GM18502 (cell line): ENCODE data around the gene ICAM1.

ENCODE experiments used
- ATAC-seq: cut with Tn5 transposase; IDR thresholded peaks from one replicate; pipeline ENCODE4 v1.9.1; 2021; ENCODE audit warnings: mild to moderate bottlenecking; ENCODE audit not compliant: unreplicated experiment, poor library complexity

Gene ICAM1

DNA sequence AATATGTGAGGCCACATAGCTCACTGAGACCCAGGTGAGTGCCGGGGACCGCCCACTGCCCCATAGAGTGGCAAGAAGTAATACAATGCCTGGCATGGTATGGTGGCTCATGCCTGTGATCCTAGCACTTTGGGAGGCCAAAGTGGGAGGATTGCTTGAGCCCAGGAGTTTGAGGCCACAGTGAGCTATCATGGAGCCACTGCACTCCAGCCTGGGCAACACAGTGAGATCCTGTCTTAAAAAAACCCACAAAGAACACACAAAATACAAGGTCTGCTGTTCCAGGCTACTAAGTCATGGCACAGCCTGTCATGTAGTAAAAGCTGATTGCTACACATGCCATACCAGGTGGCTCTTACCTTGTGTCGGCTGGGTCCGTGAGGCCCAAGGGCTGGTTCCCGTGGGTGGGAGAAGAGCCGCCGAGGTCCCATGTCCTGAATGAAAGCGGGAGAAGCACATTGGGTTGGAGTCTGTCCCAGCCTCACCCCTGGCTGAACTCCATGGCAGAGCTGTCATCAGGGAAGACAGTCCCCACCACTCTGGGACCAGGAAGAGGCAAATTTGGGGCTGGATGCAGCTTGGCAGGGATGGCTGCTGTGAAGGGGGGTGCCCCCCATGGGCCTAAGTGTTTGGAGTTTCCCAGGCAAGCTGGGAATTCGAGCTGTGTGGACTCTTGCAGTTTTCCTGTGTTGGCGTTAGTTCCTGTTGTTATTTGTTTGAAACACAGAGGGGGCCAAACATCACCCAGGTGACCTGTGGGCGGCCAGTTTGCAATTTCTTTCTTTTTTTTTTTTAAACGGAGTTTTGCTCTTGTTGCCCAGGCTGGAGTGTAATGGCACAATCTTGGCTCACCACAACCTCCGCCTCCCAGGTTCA, 48.1 kb downstream of the ICAM1 start:
- no peak for ATAC-seq

DNA sequence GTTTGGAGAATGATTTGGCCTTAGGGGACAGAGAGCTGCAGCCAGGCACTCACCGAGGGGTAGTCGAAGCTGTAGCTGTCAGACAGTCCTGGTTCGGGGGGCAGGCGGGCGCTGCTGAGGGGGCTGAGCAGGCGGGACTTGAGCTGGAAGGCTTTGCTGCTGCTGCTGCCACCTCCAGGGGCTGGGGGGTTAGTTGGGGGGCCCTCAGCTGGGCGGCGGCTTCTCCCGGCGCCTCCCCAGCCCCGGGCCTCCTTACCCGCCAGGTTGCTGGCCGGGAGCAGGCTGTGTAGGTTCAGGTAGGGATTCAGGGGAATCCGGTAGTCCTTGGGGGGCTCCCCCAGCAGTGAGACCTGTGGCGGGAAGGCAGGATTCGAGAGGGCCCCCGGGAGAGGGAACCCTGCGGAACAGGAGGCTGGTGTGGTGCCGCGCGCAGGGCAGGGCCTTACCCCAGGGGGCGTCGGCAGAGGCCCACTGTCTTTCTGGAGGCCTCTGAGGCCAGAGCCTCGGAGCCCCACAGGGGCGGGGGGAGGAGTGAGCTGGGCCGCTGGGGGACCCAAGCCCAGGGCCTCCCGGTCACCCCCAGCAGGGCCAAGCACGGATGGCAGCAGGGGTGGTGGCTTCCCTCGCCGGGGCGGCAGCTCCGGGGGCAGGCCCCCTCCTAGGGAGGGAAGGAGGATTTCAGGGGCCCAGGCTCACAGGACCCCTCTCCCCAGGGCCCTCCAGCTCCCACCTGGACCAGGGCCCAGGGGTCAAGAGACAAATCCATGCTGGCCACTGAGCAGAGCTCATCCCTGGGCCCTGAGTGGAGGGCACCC, 49.9 kb downstream of the ICAM1 start:
- ATAC-seq = no peak

DNA sequence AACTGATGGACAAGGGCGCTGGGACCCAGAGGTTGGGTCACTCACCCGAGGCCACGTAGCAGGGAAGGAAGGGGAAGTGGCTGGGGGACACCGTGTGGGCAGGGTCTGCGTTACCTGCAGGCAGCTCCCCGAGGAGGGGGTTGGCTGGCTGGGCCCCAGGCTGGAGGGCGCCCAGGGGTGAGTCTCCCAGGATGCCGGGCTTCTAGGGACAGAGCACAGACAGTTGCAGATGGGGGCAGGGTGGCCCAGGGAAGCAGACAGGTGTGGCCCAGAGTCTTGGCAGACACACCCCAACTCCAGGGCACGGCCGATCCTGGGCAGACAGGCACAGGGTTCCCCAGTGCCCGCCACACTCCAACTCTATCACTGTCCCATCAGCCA, 50.5 kb downstream of the ICAM1 start:
- ATAC-seq = no peak

DNA sequence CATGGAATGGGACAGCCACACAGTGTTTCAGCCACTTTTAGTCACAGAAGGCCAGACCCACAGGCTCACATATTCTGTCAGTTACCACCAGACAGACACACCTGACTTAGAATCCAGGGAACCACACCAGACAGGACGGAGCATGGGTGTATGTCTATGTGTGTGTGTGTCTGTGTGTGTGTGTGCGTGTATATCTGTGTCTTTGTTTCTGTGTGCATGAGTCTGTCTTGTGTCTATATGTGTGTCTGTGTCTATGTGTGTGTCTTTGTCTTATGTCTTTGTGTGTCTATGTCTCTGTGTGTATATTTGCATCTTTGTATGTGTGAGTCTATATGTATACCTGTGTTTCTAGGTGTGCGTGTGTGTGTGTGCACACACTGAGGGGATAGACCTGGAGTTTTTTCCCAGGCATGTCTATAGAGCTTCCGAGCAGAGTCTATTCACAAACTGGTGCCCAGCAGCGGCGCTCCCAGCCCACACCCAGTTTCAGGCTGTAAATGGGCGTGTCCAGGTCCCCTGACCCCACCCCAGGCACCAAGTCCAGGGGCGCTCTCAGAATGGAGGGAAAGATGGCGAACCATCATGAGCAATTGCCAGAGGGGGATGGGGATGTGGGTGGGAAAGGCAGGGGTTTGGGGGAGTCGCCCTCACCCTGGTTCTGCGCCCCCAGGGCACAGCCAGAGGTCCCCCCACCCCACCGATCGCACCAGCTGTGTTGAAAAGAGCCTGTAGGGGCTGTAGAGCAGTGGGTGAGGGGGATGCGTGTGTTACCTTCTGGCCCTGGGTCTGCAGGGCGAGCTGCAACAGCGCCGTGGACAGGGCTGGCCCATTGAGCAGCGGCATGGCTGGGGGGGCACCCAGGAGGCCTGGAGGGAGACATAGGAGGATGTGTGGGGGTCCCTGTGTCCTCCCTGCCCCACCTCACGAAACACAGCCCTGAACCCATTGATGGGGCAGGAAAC, 51.2 kb downstream of the ICAM1 start:
- ATAC-seq = no peak

DNA sequence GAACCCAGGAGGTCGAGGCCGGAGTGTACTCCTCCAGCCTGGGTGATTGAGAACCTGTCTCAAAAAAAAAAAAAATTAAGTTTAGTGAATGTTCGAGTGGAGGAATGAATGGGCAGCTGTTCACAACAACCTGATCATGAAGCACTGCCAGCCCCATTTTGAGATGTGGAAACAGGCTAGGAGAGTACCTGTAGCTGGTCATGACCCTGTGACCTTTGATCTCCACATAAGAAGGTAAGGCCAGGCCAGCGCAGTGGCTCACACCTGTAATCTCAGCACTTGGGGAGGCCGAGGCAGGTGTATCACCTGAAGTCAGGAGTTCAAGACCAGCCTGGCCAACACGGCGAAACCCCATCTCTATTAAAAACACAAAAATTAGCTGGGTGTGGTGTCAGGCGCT, 54.8 kb downstream of the ICAM1 start:
- ATAC-seq = no peak

DNA sequence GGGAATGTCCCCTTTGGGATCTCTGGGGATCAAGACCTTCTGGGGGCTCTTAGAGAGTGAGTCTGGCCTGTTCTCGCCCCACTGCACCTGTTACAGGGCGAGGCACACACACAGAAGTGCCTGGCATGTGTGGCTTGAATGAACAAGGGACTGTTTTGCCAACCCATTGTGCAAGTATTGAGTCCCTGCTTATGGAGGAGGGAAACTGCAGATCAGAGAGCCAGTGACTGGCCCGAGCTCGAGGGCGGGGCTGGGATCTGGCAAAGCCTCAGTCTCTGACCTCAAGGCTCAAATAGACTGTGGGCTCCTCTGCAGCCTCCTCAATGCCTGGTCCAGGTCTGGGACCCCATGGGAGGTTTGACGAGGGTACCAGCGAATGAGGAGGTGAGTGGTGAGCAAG, 56.9 kb downstream of the ICAM1 start:
- ATAC-seq = no peak

DNA sequence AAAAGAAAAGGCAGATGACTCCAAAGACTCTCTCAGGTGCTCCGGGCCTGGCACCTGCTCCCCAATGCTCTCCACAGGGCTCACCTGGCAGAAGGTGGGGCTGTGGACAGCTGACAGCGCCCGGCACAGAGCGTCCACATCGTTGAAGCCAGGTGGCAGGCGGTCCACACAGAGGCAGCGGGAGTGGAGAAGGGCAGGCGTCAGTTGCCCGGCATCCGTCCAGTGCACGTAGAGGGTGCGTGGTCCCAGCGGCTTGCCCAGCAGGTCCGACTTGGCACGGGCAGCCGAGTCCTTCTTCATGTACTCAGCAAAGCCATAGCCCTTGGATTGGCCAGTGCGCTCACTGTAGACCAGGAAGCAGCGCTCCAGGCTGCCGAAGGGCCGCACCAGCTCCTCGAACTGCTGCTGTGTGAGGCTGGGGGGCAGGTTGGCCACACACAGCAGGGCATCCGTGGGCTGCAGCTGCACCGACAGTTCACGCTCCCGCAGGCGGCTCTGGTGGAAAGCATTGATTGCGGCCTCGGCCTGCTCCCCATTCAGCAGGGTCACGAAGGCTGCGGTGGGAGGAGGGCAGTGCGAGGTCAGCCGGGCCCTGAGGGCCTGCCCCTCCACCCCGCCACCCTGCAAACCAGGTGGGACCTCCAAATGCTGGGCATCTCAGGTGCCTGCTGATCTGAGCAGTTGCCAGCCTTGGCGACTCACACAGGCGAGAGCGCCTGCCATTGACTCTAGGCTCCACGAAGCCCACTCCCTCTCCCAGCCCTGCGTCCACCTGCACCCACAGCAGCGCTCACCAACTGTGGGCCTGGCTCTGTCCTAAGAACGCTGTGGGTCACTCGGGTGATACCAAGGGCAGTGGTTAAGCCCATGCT, 57.9 kb downstream of the ICAM1 start:
- ATAC-seq = no peak

DNA sequence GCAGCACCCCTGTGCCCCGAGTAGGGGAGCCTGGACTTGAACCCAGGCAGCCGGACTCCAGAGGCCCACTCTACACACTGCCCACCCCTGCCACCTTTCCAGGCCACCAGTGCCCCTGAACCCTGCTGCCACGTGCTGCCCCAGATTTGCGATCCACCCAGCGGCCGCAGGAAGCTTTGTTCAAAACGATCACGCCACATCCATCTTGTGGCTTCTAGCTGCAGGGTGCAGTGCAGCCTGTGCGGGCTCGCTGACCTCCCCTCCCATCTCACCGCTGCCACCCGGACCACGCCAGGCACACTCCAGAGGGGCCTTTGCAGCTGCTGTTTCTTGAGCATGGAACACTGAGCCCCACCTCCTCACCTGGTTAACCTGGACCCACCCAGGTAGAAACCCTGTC, 58.6 kb downstream of the ICAM1 start:
- ATAC-seq = no peak

DNA sequence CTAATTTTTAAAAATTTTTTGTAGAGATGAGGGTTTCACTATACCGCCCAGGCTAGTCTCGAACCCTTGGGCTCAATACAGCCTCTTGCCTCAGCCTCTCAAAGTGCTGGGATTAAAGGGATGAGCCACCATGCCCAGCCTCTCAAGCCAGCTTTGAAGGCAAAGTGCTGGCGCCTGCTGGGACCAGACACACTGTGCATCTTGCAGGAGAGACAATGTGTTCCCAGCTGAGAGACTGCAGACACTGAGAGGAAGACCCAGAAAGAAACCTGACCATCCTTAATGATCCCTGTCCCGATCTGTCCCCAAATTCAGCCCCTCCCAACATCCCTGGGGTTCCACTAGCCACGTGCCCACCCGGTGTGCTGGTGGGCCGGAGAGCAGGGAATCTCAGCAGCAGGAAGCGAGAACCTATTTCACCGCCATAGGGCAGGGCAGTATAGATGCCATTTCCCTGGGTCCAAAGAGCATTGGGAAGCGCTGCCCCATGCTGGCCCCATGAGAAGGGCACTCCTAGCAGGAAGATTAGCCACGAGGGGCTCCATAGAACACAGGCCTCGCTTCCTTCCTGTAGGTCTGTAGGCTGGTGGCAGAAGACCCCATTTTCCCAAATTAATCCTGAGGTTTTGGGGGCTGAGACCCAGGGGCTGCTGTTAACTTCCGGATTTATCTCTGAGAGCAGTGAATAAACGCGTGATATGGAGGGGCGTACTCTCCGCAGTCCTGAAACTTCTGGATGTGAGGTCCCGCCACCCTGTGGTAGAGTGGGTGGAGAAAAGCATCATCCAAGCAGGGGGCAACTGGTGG, 61.4 kb downstream of the ICAM1 start:
- no peak for ATAC-seq

DNA sequence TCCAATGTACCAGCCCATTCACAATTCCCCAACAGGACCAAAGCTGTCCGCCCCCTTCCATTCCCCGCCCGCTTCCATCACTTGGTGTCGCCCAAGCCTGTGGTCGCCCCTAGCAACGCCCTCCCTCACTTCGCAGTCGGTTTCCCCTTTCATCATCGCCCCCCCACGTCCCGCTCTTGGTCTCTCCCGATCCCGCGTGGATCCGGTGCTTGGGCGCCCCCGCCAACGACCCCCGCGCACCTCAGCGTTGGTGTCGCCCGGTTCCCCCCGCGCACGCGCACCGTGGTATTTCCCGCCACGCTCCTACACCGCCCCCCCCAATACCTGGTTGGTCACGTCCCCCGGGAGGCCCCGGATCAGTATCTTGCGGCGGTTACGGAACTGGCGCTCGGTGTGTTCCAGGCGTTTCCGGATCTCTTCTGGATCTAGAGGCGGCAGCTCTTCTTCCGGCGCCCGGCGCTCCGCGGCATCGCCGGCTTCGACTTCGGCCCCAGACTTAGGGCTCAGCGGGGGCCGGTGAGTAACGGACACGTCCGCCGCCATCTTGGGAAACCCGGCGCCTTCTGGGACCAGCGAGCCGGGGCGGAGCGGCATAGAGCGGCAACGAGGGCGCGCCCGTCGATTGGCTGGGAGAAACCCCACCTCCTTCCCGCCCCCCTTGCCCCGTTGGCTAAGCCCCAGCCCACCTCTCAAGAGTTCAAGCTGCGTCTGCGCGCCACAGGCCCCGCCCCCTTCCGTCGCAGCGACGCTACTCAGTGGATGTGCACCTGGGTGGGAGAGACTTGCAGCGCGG, 62.2 kb downstream of the ICAM1 start, which contains the start of gene RAVER1:
Gene RAVER1 (minus strand): TSS at position 565 of the 793 bp plus-strand sequence. CDS start 22 bp downstream, at position 543.
- peak; percentile 88 for ATAC-seq

DNA sequence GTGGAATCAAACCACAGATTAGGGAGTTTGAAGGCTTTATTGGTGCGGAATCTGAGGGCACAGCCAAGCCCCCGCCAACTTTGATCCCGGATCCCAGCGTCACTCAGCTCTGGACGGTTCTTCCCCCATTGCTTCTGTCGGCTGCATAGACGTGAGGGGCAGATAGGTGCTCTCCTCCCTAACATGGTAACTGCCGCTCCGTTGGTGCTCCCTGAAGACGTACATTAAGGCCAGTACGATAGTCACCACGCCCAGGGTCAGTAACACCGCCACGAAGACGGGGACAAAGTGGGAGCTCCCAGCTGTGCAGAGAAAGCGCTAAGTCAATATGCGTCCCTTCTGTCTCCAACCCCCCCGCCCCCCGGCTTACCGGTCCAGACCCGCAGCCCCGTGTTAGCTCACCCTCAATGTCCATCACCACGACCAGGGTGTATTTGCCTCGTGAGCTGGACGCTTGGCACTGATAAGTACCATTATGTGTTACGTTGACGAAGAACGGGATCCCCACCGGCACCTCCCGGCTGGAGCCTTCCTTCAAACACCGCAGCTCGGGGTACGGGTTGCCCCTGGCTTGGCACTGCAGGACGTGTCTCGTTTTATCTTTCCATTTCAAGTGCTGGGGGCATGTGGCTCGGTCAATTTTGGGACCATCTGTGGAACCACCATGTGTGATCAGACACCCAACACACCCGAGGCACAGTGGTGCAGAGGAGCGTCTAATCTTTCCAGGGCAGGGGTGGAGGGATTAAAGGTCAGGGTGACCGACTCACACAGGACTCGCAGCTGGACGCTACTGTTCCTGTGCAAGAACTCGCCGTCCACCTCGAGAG, 63.1 kb downstream of the ICAM1 start:
- peak; percentile 21 for ATAC-seq

DNA sequence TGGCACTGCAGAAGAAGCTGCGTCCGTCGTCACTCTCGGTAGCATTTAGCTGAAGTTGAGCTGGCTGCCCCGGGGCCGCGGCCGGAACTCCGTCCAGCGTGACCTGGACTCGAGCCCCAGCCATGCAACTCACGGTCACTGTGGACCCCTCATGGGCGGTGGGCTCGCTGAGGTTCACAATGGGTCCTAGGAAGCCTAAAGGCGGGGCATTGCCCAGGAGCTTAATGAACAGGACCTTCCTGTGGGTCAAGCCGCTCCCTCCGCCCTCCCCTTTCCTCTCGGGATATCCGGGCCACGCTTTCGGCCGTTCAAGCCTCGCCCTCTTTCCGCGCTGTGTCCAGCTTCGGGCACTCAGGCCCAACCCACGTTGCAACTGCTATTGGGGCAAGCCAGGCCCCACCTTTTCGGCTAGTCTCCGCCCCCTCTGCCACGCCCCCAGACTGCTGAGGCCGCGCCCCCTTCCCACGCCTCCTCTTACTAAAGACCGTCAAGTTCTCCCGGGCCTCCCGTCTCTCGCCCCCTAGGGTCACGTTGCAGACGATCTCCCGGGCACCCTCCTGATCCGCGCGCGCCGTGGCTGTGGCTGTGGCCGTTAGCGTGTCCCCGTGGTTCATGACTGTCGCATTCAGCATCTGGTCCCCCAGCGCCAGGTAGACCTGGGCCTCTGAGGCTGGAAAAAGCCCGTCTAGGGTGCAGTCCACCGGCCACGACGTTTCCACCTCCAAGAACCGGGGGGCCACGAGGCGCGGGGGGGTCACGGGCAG, 63.9 kb downstream of the ICAM1 start:
- ATAC-seq = no peak

DNA sequence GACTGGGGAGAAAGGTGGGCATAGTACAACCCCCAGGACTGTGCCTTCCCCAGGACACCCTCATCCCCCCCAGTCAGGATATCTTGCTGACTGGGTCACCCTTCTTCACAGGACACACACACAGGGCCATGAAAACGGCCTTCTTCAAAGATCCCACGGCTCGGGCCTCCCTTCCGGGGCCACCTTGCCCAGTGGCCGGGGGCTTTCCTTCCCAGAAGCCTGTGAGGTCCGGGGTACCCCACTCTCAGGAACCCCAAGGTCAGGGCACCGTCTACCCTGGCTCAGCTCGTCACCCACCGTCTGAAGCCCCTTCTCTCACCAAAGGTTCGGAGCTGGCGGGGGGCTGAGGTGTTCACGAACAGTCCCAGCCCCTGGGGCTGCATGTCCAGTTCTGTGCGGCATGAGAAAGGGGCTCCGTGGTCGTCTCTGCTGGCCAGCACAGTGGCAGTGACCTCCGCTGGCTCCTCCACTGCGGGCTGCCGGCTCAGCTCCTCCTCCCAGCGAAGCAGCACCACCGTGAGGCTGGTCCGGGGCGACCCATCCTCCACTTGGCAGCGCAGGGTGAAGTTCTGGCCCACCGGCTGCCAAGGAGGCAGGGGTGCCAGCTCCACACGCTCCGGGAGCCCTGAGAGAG, 64.5 kb downstream of the ICAM1 start:
- ATAC-seq = no peak
